Endodermal cell (in vitro differentiated cells): ENCODE results near the gene GALNT1. TPM values are rescaled to one million over a fixed set of nuclear protein-coding genes. Genes with fewer than 3 reads are reported as not detected.

Experiments used
- DNase-seq: peaks from one replicate; pipeline ENCODE4 v3.0.0-alpha.2; 2017
- H3K27ac ChIP-seq: 2 replicates; pipeline ENCODE4 v1.5.1; 2013; ENCODE audit warnings: mild to moderate bottlenecking, low read depth, low read length, moderate library complexity
- H3K27me3 ChIP-seq: 2 replicates; pipeline ENCODE4 v1.6.1; 2013; ENCODE audit warnings: mild to moderate bottlenecking, low read length, moderate library complexity; ENCODE audit not compliant: insufficient read depth, control insufficient read depth, poor library complexity, severe bottlenecking
- H3K36me3 ChIP-seq: 2 replicates; pipeline ENCODE4 v1.7.0; 2013; ENCODE audit warnings: mild to moderate bottlenecking, low read length, moderate library complexity; ENCODE audit not compliant: control insufficient read depth, insufficient read depth
- H3K4me1 ChIP-seq: one replicate; pipeline ENCODE4 v1.7.0; 2013; ENCODE audit warnings: low read length; ENCODE audit not compliant: control insufficient read depth, insufficient read depth
- H3K4me3 ChIP-seq: 2 replicates; pipeline ENCODE4 v1.5.1; 2013; ENCODE audit warnings: mild to moderate bottlenecking, low read length, moderate library complexity
- H3K9ac ChIP-seq: 2 replicates; pipeline ENCODE4 v1.6.1; 2013; ENCODE audit warnings: mild to moderate bottlenecking, low read length, moderate library complexity; ENCODE audit not compliant: poor library complexity, severe bottlenecking; ENCODE audit errors: extremely low read depth
- H3K9me3 ChIP-seq: 2 replicates; pipeline ENCODE4 v1.6.1; 2013; ENCODE audit warnings: mild to moderate bottlenecking, low read length, moderate library complexity; ENCODE audit not compliant: control insufficient read depth
- H3K27ac Mint-ChIP-seq: 2 replicates; pipeline ENCODE4 v1.8.0; 2020; ENCODE audit warnings: mixed read lengths
- H3K27me3 Mint-ChIP-seq: 2 replicates; pipeline ENCODE4 v1.8.0; 2021; ENCODE audit warnings: mild to moderate bottlenecking, mixed read lengths; ENCODE audit not compliant: insufficient read depth
- H3K36me3 Mint-ChIP-seq: 2 replicates; pipeline ENCODE4 v1.8.0; 2020; ENCODE audit warnings: low read depth, mixed read lengths
- H3K4me1 Mint-ChIP-seq: 2 replicates; pipeline ENCODE4 v1.8.0; 2020; ENCODE audit warnings: mixed read lengths
- H3K4me3 Mint-ChIP-seq: 2 replicates; pipeline ENCODE4 v1.8.0; 2020; ENCODE audit warnings: mild to moderate bottlenecking, moderate library complexity, mixed read lengths
- H3K9me3 Mint-ChIP-seq: 2 replicates; pipeline ENCODE4 v1.8.0; 2020; ENCODE audit warnings: mild to moderate bottlenecking, mixed read lengths
- WGBS, 2 experiments: methylation state at CpG; one replicate each; pipeline versions ENCODE4 v1.1.5 to v1.1.7; 2013; ENCODE audit warnings: missing lambda C conversion rate in 2 of 2, mixed read lengths in 1 of 2; ENCODE audit not compliant: insufficient coverage in 1 of 2, insufficient read length in 1 of 2; 5-methylcytosine and 5-hydroxymethylcytosine counted together
- total RNA-seq, 2 donors: library from RNA; stranded (reverse); fragmentation: NEBNext Ultra II Directional in 1 of 2; extraction: Animal tissue kit (Norgen Biotek cat#: 25700) in 1 of 2; gene quantifications; 2 replicates in 1 of 2; 3 replicates in 1 of 2; pipeline ENCODE4 v1.2.1, GENCODE V29; 2021
- TF ChIP-seq, protein P1 (sequence below): fragments of 200-600 bp; sonication (generic); conservative IDR thresholded peaks from 2 replicates; pipeline ENCODE4 v1.5.0; 2021; ENCODE audit warnings: antibody characterized with exemption, mild to moderate bottlenecking

The GALNT1 gene
- total RNA-seq, 2 donors from 2014 or later = 82.5 to 102 TPM

GRCh38 chr18:35697869-35698268, 116.3 kb downstream of the GALNT1 start:
- 87 to 91% methylated on average over 6 to 7 of the region's 7 CpGs for WGBS, 2 experiments
- Mint-ChIP-seq H3K4me3 (no peak overlapping the region), H3K27me3 (no peaks in the 10 kb centered on the region), H3K4me1 (no peaks in the 10 kb centered on the region), H3K27ac (no peak overlapping the region), H3K36me3 (peaks cover 14% of the 10 kb centered on the region), H3K9me3 (no peaks in the 10 kb centered on the region)
- H3K4me3 ChIP-seq = no peak overlapping the region
- TF ChIP-seq, protein P1, sequence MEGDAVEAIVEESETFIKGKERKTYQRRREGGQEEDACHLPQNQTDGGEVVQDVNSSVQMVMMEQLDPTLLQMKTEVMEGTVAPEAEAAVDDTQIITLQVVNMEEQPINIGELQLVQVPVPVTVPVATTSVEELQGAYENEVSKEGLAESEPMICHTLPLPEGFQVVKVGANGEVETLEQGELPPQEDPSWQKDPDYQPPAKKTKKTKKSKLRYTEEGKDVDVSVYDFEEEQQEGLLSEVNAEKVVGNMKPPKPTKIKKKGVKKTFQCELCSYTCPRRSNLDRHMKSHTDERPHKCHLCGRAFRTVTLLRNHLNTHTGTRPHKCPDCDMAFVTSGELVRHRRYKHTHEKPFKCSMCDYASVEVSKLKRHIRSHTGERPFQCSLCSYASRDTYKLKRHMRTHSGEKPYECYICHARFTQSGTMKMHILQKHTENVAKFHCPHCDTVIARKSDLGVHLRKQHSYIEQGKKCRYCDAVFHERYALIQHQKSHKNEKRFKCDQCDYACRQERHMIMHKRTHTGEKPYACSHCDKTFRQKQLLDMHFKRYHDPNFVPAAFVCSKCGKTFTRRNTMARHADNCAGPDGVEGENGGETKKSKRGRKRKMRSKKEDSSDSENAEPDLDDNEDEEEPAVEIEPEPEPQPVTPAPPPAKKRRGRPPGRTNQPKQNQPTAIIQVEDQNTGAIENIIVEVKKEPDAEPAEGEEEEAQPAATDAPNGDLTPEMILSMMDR = no peak
- no peaks in the 10 kb centered on the region for H3K27me3 ChIP-seq
- H3K27ac ChIP-seq = no peak overlapping the region
- peaks cover 15% of the 10 kb centered on the region for H3K36me3 ChIP-seq
- H3K9ac ChIP-seq = no peak overlapping the region
- no peak for DNase-seq
- H3K9me3 ChIP-seq = no peaks in the 10 kb centered on the region
- no peaks in the 10 kb centered on the region for H3K4me1 ChIP-seq

- TF ChIP-seq, protein P1 = no peak
- no peak for DNase-seq
- Histone ChIP-seq H3K9me3 (no peaks in the 10 kb centered on the region), H3K4me1 (no peaks in the 10 kb centered on the region), H3K4me3 (no peak overlapping the region), H3K27me3 (no peaks in the 10 kb centered on the region), H3K27ac (no peak overlapping the region), H3K9ac (no peak overlapping the region), H3K36me3 (peaks cover 40% of the 10 kb centered on the region)
- H3K9me3 Mint-ChIP-seq = no peaks in the 10 kb centered on the region
- H3K4me1 Mint-ChIP-seq = no peaks in the 10 kb centered on the region
- H3K27me3 Mint-ChIP-seq = no peaks in the 10 kb centered on the region
- no peak overlapping the region for H3K27ac Mint-ChIP-seq
- H3K4me3 Mint-ChIP-seq = no peak overlapping the region
- H3K36me3 Mint-ChIP-seq = peaks cover 25% of the 10 kb centered on the region
Measured at GRCh38 chr18:35703043-35703688, 121.6 kb downstream of the GALNT1 start.

DNA sequence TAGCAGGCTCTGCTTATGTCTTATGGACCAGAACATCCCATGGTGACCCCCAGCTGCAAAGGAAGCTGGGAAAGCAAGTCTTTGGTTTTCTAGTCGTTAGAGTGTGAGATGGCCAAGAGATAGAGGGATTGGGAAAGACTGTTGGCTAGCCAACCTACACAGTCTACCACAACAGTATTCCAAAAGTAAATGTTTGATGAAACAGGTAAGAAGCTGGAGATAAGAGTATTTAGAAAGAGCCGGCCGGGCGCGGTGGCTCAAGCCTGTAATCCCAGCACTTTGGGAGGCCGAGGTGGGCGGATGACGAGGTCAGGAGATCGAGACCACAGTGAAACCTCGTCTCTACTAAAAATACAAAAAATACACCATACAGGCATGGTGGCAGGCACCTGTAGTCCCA, 124.4 kb downstream of the GALNT1 start:
- 92% methylated on average over 10 of the region's 10 CpGs; no CpG with 5 or more reads in 1 of the 2 experiments for WGBS, 2 experiments
- Mint-ChIP-seq H3K9me3 (no peaks in the 10 kb centered on the region), H3K27me3 (no peaks in the 10 kb centered on the region), H3K4me3 (no peak overlapping the region), H3K4me1 (no peaks in the 10 kb centered on the region), H3K27ac (no peak overlapping the region), H3K36me3 (peaks cover 21% of the 10 kb centered on the region)
- H3K4me1 ChIP-seq = no peaks in the 10 kb centered on the region
- no peak overlapping the region for H3K27ac ChIP-seq
- no peaks in the 10 kb centered on the region for H3K9me3 ChIP-seq
- TF ChIP-seq, protein P1 = no peak
- H3K4me3 ChIP-seq = no peak overlapping the region
- H3K9ac ChIP-seq = no peak overlapping the region
- H3K27me3 ChIP-seq = no peaks in the 10 kb centered on the region
- H3K36me3 ChIP-seq = peaks cover 44% of the 10 kb centered on the region
- DNase-seq = no peak
